ENCODE measurements around the gene AFAP1. TPM values are rescaled to one million over a fixed set of nuclear protein-coding genes. Genes with fewer than 3 reads are reported as not detected.

AFAP1 gene
- total and polyA plus RNA-seq, 2 of the 8 experiments (the other 6 are each of a cell fraction or from before 2014, with no cell fraction given), result 3.6 to 18.2 TPM

DNA sequence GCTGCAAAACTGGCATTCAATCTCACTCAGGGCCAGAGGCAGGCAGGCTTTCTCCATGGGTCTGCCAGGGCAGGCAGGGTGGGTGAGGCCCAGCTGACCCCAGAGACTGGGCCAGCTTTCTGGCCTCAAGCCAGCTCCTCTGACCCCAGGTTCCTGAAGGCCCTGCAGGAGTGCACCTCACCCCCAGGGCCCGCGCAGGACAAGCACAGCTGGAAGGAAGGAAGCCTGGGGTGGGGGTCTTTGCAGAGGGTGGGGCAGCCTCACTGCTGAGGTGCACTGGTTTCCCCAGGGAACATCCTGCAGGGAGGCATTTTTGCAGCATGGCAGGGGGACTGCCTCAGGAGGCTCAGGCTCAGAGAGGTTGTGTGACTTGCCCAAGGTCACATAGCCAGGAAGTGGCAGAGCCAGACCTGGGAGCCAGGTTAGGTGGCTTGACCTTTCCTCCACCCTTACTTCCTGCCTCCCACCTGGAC, 31.5 kb upstream of the AFAP1 start (continued):
- TF ChIP-seq CBX8 (IDR thresholded peaks at IDR 0.05; ENCODE audit: borderline replicate concordance, low read depth, low read length) (no peak), SAP30 (IDR thresholded peaks at IDR 0.05; ENCODE audit: insufficient read depth, insufficient replicate concordance, low read length) (no peak), SIX5 (IDR thresholded peaks at IDR 0.05; ENCODE audit: low read depth, low read length) (no peak), ASH2L (IDR thresholded peaks at IDR 0.05; ENCODE audit: low read length) (no peak), BACH1 (IDR thresholded peaks at IDR 0.05; ENCODE audit: low read length) (no peak)
- TF ChIP-seq, protein P1, sequence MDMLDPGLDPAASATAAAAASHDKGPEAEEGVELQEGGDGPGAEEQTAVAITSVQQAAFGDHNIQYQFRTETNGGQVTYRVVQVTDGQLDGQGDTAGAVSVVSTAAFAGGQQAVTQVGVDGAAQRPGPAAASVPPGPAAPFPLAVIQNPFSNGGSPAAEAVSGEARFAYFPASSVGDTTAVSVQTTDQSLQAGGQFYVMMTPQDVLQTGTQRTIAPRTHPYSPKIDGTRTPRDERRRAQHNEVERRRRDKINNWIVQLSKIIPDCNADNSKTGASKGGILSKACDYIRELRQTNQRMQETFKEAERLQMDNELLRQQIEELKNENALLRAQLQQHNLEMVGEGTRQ (IDR thresholded peaks at IDR 0.05; ENCODE audit: low read length), result no peak

Measured in H1 (cell line).